Activated naive CD8-positive, alpha-beta T cell treated with anti-CD3 and anti-CD28 coated beads, Interleukin-2, amount 50 U/mL, for 24 hours (primary cell): ENCODE results near the gene YDJC.
"Not testable (repeated sequence)": the region's sequence is repeated elsewhere in the genome, so short reads cannot be mapped to it uniquely, and the experiment has no call there.

ENCODE experiments used
- ATAC-seq: fragments of 150-1000 bp; cut with Tn5 transposase; one replicate; pipeline ENCODE4 v1.10.0; 2021
- DNase-seq: peaks from one replicate; pipeline ENCODE4 v3.0.0; 2021
- H3K27ac Mint-ChIP-seq: one replicate; pipeline ENCODE4 v1.8.0; 2021; ENCODE audit warnings: mild to moderate bottlenecking, mixed read lengths
- H3K27me3 Mint-ChIP-seq: one replicate; pipeline ENCODE4 v1.8.0; 2021; ENCODE audit warnings: mixed read lengths
- H3K36me3 Mint-ChIP-seq: one replicate; pipeline ENCODE4 v1.8.0; 2021; ENCODE audit warnings: low read depth, mixed read lengths
- H3K4me1 Mint-ChIP-seq: one replicate; pipeline ENCODE4 v1.8.0; 2021; ENCODE audit warnings: mixed read lengths
- H3K4me3 Mint-ChIP-seq: one replicate; pipeline ENCODE4 v1.8.0; 2021; ENCODE audit warnings: mild to moderate bottlenecking, moderate library complexity, mixed read lengths
- H3K9me3 Mint-ChIP-seq: one replicate; pipeline ENCODE4 v1.8.0; 2021; ENCODE audit warnings: mixed read lengths

YDJC gene

DNA sequence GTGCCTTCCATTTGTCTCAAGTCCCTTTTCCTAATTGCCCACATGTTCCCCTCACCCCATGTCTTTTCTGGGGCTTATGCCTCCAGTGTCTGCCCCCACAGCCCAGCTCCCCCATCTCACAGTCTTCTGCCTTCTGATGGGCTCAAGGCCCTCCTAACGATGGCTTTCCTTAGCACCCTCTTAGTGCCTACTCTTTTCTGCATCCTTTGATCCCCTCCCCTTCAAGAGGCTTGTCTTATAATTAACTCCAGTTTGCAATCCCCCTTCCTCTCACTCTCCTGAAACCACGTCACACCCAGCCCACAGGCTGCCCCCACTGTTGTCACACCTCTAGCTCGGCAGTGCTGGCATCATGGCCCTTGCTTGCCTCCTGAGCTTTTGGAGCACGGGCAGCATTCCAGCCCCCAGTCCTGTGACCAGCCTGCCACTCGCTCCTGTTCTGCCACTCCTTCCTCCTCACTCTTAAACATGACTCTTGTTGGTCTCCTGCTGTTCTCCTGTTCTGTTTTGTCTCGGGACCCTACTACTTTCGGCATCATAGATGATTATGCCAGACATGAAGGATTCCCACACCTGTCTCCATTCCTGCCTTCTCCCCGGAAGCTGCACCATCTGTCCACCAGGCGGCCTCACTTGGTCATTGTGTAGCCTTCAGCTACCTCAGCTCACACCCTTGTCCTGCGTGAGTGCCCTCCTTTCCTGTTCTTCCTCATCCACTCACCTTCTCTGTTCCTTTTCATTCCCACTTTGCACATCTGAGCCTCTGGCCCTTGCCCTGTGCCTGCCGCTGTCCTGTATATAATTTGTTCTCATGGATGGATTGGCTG is 36.2 kb downstream of the YDJC start:
- Mint-ChIP-seq H3K9me3 (no peaks in the 10 kb centered on the region), H3K4me1 (peaks cover 31% of the 10 kb centered on the region), H3K36me3 (peaks cover 51% of the 10 kb centered on the region), H3K27me3 (no peaks in the 10 kb centered on the region), H3K4me3 (no peak overlapping the region), H3K27ac (peak overlapping the region; percentile 60)
- no peak for DNase-seq
- no peak for ATAC-seq

DNA sequence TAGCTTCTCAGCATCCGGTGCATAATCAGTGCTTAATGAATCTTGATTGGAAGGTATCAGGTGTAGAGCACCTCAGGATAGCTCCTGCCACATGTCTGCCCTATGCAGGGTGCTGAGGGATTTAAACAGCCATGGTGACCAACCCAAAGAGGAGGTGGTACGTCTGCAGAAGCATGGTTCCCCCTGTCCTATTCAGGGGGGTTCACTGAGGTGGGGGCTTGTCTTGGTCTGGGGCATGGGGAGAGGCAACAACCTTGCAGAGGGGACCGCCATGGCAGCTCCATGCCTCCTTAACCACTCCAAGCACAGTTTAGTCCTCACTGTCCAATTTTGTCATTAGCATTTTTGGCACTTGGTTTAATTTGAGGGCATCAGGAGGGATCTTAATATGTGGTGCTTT is 37.4 kb downstream of the YDJC start:
- DNase-seq (no peak), ATAC-seq (no peak)
- Mint-ChIP-seq H3K36me3 (peaks cover 47% of the 10 kb centered on the region), H3K27me3 (no peaks in the 10 kb centered on the region), H3K27ac (no peak overlapping the region), H3K4me1 (peaks cover 39% of the 10 kb centered on the region), H3K4me3 (no peak overlapping the region), H3K9me3 (no peaks in the 10 kb centered on the region)

DNA sequence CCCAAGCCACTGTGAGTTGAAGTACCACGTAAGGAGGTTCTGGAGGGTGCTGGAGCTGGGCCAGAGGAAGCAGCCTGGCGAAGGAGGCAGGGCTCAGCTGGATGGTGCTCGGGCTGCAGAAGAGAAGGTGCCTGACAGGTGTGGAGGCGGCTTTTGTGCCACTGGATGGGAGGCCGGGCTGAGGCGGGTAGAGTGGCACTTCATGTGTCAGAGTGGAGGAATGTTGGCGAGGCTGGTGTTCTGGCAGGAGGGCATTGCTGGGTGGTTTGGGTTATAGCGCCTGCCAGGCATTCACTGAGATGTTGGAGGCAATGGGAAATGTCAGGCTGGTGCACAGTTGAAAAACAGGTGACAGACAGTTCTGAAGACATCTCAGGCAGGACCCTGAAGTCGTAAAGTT is 38.1 kb downstream of the YDJC start:
- no peak for ATAC-seq
- no peaks in the 10 kb centered on the region for H3K27me3 Mint-ChIP-seq
- H3K4me3 Mint-ChIP-seq: no peak overlapping the region

DNA sequence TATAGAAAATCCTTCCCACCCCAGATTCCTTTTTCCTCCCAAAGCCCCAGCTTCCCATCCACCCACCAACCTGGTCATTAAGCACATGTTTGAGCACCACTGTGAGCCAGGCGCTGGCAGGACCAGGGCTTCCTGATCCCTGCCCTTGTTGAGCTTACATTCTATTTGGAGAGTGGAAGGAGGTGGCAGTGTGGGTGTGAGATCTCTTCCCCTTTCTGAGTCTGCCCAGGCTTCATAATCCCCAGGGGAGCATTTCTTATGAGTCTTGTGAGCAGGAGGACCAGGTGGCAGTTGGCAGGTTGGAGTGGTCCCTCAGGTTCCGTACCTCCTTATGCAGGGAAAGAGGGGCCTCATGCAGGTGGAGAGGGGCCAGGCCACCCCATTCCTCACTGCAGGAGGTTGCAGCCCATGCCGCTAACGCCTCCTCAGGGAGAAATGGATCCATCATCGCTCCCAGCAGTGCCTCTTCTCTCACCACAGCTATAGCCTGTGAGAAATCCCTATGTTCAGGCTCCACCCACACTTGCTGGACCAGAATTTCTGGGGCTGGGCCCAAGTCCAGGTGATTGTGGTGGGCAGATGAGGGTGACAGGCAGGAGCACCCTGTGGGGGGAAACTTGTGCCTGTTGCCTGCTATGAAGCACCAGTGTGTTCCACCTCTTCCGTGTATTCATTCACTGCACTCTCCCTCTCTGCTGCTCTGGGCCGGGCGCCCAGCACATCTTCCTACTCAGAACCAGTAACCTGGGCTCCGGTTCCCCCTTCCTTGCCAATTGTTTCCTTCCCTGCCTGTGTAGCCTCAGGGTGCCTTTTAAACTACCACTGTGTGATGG is 38.8 kb downstream of the YDJC start:
- Mint-ChIP-seq H3K4me1 (peaks cover 44% of the 10 kb centered on the region), H3K4me3 (no peak overlapping the region), H3K27ac (peak overlapping the region; percentile 64), H3K27me3 (no peaks in the 10 kb centered on the region), H3K9me3 (no peaks in the 10 kb centered on the region), H3K36me3 (peaks cover 43% of the 10 kb centered on the region)
- DNase-seq (no peak), ATAC-seq (no peak)

More for the DNA sequence above, 38.1 kb downstream of the YDJC start:
- Mint-ChIP-seq H3K4me1 (peaks cover 45% of the 10 kb centered on the region), H3K27ac (no peak overlapping the region), H3K36me3 (peaks cover 46% of the 10 kb centered on the region), H3K9me3 (no peaks in the 10 kb centered on the region)
- DNase-seq: no peak

DNA sequence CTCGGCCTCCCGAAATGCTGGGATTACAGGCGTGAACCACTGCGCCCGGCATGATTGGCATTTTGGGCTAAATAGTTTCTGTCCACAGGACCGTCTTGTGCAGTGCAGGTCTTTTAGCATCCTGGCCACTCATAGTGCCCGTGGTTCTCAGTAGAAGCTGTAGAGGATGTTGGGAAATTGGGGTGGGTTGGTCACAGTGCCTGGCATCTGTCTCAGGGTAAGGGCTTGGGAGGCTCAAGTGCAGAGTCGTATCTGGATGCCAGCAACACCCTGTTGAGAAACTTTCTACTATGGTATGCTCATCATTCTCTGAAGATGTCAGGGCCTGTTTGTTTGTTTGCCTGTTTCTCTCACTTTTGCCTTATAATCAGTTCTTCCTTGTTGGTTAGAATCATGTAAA is 40.4 kb downstream of the YDJC start:
- Mint-ChIP-seq H3K9me3 (no peaks in the 10 kb centered on the region), H3K27ac (peak overlapping the region; percentile 48), H3K4me1 (peaks cover 54% of the 10 kb centered on the region), H3K4me3 (no peak overlapping the region), H3K36me3 (peaks cover 34% of the 10 kb centered on the region), H3K27me3 (no peaks in the 10 kb centered on the region)
- DNase-seq (no peak), ATAC-seq (no peak)

DNA sequence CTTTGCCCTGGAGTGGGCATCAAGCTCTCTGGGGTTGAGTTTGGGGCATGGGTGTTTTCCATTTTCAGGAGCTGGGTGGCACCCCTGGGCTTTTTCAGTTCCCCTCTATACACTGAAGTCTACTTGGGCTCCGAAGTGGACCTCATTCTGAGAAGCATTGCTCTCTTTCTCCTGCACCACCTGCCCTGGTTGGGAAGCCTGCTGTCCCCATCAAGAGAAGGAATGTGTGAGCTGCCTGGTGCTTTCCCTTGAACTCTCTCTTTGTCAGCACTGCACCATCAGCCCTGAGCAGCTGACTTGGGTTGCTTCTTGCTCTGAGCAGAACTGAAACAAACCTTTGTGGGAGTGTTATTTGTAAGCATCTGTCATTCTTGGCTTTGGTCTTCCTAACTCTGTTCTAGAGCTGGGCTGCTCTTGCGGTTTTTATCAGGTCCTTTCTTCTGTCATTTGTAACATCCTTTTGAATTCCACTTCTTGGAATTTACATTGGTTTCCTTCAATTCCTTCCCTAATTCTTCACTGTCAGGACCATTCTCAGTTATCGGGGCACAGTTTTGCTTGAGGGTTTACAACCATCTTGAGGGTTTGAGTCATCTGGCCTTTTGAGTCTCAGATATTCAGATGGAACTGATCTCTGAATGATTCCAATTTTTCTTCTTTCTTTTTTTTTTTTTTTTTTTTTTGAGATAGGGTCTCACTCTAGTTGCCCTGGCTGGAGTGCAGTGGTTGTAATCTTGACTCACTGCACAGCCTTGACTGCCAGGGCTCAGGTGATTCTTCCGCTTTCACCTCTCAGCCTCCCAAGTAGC is 41.8 kb downstream of the YDJC start:
- Mint-ChIP-seq H3K27ac (peak overlapping the region; percentile 87), H3K27me3 (no peaks in the 10 kb centered on the region), H3K36me3 (peaks cover 20% of the 10 kb centered on the region), H3K4me3 (peak overlapping the region; percentile 6), H3K4me1 (peaks cover 57% of the 10 kb centered on the region), H3K9me3 (no peaks in the 10 kb centered on the region)
- ATAC-seq (peak; percentile 98), DNase-seq (peak; percentile 52)

DNA sequence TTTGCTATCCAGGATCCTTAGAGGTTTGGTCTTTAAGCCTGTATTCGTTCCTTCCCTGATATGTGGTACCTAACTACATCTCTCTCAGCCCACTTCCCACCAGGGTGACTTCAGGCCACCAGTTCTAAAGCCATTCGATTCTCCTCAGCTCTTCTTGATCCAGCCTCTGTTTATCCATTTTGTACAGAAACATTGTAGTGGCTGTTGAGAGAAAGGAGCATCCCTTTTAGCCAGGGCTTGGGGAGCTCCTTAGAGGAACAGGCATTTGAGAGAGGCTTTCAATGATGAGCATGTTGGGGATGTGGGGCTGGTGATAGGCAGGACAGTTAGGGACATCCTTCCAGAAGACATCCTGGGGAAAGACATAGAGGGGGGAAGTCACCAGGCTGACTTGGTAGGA is 44.4 kb downstream of the YDJC start:
- H3K9me3 Mint-ChIP-seq: no peaks in the 10 kb centered on the region
- H3K4me1 Mint-ChIP-seq: peaks cover 49% of the 10 kb centered on the region
- H3K36me3 Mint-ChIP-seq: peaks cover 10% of the 10 kb centered on the region
- no peak for ATAC-seq
- DNase-seq: no peak
- H3K27me3 Mint-ChIP-seq: no peaks in the 10 kb centered on the region
- H3K4me3 Mint-ChIP-seq: no peak overlapping the region
- H3K27ac Mint-ChIP-seq: no peak overlapping the region

DNA sequence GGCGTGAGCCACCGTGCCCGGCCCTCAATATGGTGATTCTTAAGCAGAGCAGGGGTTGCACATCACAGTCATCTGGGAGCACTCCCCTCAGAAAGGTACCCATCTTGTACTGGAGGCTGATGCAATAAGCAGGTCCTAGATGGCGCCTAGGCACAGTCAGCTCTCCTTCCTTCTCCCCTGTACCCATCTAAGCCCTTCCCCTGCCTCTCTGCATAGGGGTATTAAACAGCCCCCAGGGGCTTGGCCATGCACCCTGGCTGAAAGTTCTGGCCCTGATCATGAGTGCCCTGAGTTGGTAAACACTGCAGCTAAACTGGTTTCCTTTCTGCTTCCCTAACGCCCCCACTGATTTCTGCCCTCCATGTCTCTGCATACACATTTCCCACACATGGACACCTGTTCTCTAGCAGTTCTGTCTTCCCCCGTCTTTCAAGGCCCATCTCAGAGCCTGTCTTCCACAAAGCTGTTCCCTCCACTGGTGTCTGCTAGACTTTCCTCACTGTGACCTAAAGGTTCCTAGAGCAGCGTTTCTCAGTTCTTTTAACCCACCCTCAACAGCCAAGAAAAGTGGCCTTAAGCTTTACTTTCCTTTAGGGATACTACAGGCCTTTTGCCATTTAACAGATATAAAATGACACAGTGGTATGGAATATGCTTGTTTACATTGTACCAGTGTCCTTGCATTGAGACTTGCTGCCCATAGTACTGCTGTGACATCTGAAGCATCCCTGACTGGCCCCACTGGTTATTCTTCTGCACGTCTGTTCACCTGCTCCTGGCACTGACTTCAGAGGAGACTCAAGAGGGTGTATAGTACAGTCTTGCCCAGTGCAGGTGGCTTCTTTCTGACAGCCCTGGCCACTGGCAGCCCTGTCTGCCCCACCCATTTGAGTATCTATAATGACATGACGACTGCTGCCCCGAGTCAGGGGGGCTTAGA is 46.8 kb downstream of the YDJC start:
- H3K27me3 Mint-ChIP-seq: no peaks in the 10 kb centered on the region
- H3K4me1 Mint-ChIP-seq: peaks cover 44% of the 10 kb centered on the region
- no peak overlapping the region for H3K4me3 Mint-ChIP-seq
- H3K27ac Mint-ChIP-seq: peak overlapping the region; percentile 17
- H3K9me3 Mint-ChIP-seq: no peaks in the 10 kb centered on the region
- DNase-seq (no peak), ATAC-seq (no peak)
- peaks cover 7% of the 10 kb centered on the region for H3K36me3 Mint-ChIP-seq

DNA sequence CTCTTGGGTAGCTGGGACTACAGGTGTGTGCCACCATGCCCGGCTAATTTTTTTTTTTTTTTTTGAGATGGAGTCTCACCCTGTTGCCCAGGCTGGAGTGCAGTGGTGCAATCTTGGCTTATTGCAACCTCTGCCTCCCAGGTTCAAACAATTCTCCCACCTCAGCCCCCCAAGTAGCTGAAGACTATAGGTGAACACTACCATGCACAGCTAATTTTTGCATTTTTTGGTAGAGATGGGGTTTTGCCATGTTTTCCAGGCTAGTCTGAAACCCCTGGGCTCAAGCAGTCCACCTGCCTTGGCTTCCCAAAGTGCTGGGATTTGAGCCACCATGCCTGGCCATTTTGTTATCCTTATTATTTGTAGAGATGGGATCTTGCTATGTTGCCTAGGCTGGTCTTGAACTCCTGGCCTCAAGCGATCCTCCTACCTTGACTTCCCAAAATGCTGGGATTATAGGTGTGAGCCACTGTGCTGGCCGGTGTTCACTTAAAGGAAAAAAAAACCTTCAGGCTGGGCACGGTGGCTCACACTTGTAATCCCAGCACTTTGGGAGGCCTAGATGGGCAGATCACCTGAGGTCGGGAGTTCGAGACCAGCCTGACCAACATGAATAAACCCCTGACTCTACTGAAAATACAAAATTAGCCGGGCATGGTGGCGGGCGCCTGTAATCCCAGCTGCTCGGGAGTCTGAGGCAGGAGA is 48.7 kb downstream of the YDJC start:
- not testable (repeated sequence) for H3K4me3 Mint-ChIP-seq, DNase-seq, ATAC-seq, H3K27me3 Mint-ChIP-seq, H3K27ac Mint-ChIP-seq, H3K9me3 Mint-ChIP-seq
- H3K4me1 Mint-ChIP-seq: peaks cover 41% of the 10 kb centered on the region
- H3K36me3 Mint-ChIP-seq: peaks cover 11% of the 10 kb centered on the region

DNA sequence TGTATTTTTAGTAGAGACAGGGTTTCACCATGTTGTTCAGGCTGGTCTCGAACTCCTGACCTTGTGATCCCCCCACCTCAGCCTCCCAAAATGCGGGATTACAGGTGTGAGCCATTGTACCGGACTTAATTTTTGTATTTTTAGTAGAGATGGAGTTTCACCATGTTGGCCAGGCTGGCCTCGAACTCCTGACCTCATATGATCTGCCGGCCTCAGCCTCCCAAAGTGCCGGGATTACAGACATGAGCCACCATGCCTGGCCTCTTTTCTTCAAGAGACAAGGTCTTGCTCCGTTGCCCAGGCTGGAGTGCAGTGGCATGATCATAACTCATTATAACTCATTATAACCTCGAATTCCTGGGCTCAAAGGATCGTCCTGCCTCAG is 49.2 kb downstream of the YDJC start:
- not testable (repeated sequence) for H3K9me3 Mint-ChIP-seq, H3K27ac Mint-ChIP-seq, H3K4me3 Mint-ChIP-seq, DNase-seq, H3K27me3 Mint-ChIP-seq, ATAC-seq
- peaks cover 42% of the 10 kb centered on the region for H3K4me1 Mint-ChIP-seq
- H3K36me3 Mint-ChIP-seq: peaks cover 10% of the 10 kb centered on the region

DNA sequence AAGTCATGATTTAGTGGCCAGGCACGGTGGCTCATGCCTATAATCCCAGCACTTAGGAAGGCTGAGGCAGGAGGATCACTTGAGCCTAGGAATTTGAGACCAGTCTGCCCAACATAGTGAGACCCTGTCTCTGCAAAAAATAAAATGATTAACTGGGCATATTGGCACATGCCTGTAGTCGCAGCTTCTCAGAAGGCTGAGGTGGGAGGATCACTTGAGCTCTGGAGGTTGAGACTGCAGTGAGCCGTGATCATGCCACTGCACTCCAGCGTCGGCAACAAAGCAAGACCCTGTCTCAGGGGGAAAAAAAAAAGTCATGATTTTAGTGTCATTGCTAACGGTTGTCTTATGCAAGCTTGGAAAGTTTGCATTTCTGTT is 50.4 kb downstream of the YDJC start:
- Mint-ChIP-seq H3K4me1 (peaks cover 38% of the 10 kb centered on the region), H3K27ac (no peak overlapping the region), H3K36me3 (peaks cover 6% of the 10 kb centered on the region), H3K9me3 (no peaks in the 10 kb centered on the region), H3K4me3 (no peak overlapping the region), H3K27me3 (no peaks in the 10 kb centered on the region)
- no peak for DNase-seq
- ATAC-seq: no peak
